HG02588 (cell line): ENCODE data around the gene XAGE3.
"Not testable (repeated sequence)": the region's sequence is repeated elsewhere in the genome, so short reads cannot be mapped to it uniquely, and the experiment has no call there.

Source experiments
- ATAC-seq: cut with Tn5 transposase; IDR thresholded peaks from one replicate; pipeline ENCODE4 v1.9.1; 2021; ENCODE audit warnings: mild to moderate bottlenecking, moderate library complexity; ENCODE audit not compliant: unreplicated experiment

The XAGE3 gene, protein sequence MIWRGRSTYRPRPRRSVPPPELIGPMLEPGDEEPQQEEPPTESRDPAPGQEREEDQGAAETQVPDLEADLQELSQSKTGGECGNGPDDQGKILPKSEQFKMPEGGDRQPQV

GRCh38 chrX:52867610-52868348 is at the start of gene XAGE3:
Gene XAGE3, minus strand, starts transcription at chrX:52868083. Its CDS starts 950 bp downstream, at chrX:52867133.
- ATAC-seq: no peak

DNA sequence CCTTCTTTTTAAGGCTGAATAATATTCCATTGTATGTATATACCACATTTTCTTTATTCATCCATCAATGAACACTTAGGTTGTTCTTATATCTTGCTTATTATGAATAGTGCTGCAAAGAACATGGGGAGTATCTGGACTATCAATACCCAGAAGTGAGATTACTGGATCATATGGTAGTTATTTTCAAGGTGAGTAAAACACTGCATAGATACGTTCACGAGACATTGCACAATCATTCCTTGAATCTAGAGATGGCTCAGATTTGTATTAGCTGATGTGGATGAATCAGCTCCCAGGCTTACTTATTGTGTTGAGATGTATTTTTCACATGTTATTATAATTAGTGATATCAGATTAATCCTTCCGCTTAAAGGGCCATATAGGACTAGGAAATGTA is 46.8 kb upstream of the XAGE3 start:
- ATAC-seq: not testable (repeated sequence)

- not testable (repeated sequence) for ATAC-seq
These were observed 45.8 kb upstream of the XAGE3 start for GRCh38 chrX:52913681-52914080.

- ATAC-seq: not testable (repeated sequence)
These were observed 41.6 kb upstream of the XAGE3 start for GRCh38 chrX:52909313-52909969.

- not testable (repeated sequence) for ATAC-seq
These were observed 40.0 kb upstream of the XAGE3 start for GRCh38 chrX:52907900-52908299.

- not testable (repeated sequence) for ATAC-seq
These were observed 39.3 kb upstream of the XAGE3 start for GRCh38 chrX:52907137-52907536.

GRCh38 chrX:52906072-52906471 is 38.2 kb upstream of the XAGE3 start:
- ATAC-seq: not testable (repeated sequence)

- not testable (repeated sequence) for ATAC-seq
These were observed 37.6 kb upstream of the XAGE3 start for GRCh38 chrX:52905531-52905930.

- peak; percentile 87 for ATAC-seq
These were observed 29.2 kb upstream of the XAGE3 start, which contains the start of gene FAM156B for GRCh38 chrX:52896855-52897709. Gene FAM156B, plus strand, starts transcription at chrX:52897330. Its CDS starts 9,896 bp downstream, at chrX:52907226.

- peak; percentile 27 for ATAC-seq
These were observed 28.6 kb upstream of the XAGE3 start for GRCh38 chrX:52896438-52896837.

- ATAC-seq: not testable (repeated sequence)
These were observed 20.2 kb upstream of the XAGE3 start for GRCh38 chrX:52888090-52888489.

GRCh38 chrX:52887459-52887858 is 19.6 kb upstream of the XAGE3 start:
- not testable (repeated sequence) for ATAC-seq

DNA sequence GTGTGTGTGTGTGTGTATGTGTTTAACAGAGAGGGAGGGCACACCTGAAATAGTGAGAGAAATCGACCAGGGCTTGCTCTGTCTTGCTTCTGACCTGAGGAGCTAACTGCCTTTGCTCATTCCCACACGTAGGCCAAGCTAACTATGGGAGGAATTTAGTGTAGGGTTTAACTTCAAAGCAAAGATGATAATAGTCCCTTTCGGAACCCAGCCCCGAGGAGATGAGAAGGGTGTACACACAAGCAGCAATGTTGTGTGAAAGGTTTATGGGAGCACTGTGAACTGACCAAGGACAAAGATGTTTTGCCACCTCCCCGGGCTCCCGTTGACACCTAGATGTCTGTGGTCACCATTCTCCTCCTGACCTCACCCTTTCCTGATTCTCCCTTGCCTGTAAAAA is 8.5 kb upstream of the XAGE3 start:
- ATAC-seq: not testable (repeated sequence)

DNA sequence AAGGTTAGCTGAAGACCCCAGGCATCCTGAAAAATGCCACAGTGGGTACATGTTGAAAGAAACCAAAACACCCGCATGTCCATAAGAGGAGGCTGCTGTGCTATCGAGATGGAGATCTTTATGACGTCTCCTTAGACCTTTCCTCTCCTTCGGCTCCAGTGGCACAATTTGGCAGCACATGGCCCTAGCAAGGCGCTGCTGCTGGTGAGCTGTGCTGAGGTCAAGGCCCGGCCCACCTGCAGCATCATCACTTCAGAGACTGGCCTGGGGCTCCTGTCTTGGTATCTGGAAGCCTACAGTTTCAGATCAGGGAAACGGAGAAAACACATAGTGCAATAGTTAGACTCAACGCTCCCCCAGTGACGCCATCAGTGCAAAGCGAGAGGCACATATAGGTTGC is 7.6 kb upstream of the XAGE3 start:
- not testable (repeated sequence) for ATAC-seq

GRCh38 chrX:52874661-52875060 is 6.8 kb upstream of the XAGE3 start:
- no peak for ATAC-seq

DNA sequence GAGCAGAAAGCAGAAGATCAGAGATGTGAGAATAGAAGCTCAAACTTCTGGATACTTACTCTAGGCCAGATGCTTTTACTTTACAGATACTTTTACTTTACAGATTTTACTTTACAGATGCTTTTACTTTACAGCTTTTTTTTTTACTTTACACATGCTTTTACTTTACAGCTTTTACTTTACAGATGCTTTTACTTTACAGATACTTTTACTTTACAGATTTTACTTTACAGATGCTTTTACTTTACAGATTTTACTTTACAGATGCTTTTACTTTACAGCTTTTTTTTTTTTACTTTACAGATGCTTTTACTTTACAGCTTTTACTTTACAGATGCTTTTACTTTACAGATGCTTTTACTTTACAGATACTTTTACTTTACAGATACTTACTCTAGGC is 5.9 kb upstream of the XAGE3 start:
- not testable (repeated sequence) for ATAC-seq

- no peak for ATAC-seq
These were observed 2.2 kb upstream of the XAGE3 start for GRCh38 chrX:52870046-52870445.

GRCh38 chrX:52865343-52865998 is 2.4 kb downstream of the XAGE3 start:
- ATAC-seq: no peak

DNA sequence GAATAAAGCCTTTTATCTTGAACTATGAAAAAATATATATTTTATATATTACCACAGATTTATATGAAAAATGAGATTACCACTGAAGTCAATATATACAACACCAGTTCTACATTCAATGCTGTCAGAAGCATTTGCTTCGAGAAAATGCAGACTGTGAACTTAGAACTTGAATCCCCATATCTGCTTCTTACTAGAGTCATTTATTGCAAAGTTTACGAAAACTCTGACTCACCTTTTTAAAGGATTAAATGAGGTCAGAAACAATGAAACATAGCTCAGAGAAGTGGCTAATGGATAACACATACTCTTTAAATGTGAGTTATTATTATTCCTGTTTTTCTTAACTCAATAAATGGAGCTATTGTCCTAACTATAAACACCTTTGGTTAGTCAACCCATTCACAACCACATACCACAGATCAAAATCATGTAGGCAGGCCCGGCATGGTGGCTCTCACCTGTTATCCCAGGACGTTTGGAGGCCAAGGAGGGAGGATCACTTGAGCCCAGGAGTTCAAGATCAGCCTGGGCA is 10.8 kb downstream of the XAGE3 start:
- ATAC-seq: not testable (repeated sequence)
